HG03097 (cell line): ENCODE results near the gene IGFBP6.

Experiments used
- ATAC-seq: cut with Tn5 transposase; IDR thresholded peaks from one replicate; pipeline ENCODE4 v1.9.1; 2021; ENCODE audit not compliant: unreplicated experiment, low FRiP score

IGFBP6 gene

GRCh38 chr12:53069621-53070410, 27.7 kb upstream of the IGFBP6 start:
- ATAC-seq = no peak

DNA sequence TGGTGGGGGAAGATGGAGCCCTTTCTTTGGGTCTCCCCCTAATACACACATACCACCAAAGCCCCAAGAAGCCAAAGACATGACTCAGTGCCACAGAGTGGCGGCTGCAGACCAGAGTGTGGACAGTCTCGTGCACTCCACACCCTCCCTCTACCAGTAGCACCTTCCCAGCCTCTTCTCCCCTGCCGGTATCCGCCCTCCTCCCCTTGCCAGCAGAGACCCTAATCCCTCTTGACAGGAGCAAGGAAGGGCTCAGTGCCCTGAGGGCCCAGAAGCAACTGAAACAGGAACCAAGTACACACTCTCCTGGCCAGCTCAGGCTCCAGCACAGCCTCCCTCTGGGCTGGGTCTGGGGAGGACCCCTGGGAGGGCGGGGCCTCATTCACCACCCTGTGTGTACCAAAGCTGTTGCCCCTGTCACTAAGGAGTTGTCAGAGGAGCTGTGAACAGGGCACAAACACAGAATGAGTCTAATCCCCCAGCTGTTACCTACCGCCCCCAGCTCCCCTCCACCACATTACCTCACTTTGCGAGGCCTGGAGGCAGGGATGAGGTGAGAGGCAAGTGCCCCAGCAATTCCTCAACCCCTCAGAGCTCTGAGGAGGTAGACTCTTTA, 26.5 kb upstream of the IGFBP6 start:
- no peak for ATAC-seq

- no peak for ATAC-seq
Observed at GRCh38 chr12:53071591-53072551, 25.6 kb upstream of the IGFBP6 start.

DNA sequence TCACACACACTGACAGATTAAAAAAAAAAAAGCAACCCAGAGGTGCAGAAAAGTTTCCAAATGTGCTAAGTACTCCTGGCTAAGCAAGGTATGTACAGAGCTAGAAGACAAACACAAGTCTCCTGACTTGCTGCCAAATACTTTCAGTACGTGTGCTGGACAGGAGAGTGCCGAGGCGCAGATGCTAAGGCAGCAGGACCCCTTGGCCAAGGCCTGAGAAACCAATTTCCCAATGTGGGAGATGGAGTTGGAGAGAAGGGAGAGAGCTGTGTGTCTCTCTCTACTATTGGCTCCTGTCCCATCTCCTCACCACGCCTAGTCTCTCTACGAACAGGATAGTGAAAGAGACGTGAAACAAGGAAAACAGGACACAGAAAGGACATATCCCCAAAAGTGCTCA, 23.6 kb upstream of the IGFBP6 start:
- ATAC-seq = no peak

- no peak for ATAC-seq
Observed at GRCh38 chr12:53074283-53074998, 23.0 kb upstream of the IGFBP6 start.

DNA sequence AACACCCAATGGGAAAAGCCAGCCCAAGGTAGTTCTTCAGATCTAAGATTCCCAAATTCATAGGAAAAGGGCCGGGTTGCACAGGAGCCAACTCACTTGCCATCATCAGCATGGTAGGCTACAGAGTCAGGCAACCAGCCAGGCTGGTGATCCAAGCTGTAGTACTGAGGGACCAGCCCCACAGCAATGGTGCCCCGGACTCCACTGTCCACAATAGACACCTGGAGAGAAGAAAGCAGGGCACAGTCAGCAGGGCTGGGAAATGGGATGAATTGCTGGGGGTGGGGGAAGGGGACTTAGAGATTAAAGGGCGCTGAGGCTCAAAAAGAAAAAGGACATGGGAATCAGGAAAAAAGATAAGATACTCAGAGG, 22.5 kb upstream of the IGFBP6 start:
- ATAC-seq = no peak

- ATAC-seq = no peak
Observed at GRCh38 chr12:53076461-53076860, 21.0 kb upstream of the IGFBP6 start.

- ATAC-seq = no peak
Observed at GRCh38 chr12:53077030-53077429, 20.4 kb upstream of the IGFBP6 start.

- peak; percentile 14 for ATAC-seq
Observed at GRCh38 chr12:53078425-53079225, 18.8 kb upstream of the IGFBP6 start.

DNA sequence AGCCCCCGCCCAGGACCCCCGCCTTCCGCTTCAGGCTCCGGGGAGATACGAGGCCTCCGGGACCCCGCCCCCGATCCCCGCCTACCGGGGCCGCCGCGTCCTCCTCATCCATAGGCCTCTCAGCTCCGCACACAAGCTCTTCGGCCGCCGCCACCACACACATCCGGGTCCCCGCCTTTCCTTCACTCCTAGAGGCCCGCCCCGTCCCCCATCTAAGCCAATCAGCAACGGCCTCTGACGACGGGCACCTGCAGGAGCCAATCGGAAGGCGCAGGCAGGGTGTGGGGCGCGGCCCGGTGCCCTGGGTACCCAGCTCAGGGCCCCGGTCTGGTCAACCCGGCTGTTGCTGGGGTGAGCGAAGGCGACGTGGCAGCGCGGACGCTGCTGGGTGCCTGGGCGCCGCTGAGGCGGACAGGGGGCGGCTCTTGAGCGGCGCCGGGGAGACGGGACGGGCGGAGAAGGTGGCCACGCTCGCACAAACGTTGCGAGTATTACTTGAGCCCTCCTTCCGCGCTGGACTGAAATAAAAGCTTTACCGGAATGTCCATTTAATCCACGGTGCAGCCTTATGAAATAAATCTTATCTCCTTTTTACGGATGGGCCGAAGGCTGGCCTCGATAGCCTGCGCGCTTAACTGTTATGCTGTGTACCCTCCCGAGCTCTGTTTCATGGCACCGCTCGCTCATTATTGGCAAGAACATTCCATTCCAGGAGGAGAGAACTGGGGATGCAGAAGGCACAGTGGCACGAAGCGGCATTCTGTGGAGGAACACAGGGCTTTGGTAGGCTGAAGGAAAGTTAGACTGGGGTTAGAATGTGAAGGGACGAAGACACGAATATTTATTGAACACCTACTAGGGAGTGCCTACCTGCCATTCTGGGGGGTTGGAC, 18.0 kb upstream of the IGFBP6 start, which contains the start of gene SPRYD3:
TSS of gene SPRYD3 (minus strand) at position 165 of the 892 bp plus-strand sequence. CDS start at position 108, 57 bp downstream.
- peak; percentile 96 for ATAC-seq

DNA sequence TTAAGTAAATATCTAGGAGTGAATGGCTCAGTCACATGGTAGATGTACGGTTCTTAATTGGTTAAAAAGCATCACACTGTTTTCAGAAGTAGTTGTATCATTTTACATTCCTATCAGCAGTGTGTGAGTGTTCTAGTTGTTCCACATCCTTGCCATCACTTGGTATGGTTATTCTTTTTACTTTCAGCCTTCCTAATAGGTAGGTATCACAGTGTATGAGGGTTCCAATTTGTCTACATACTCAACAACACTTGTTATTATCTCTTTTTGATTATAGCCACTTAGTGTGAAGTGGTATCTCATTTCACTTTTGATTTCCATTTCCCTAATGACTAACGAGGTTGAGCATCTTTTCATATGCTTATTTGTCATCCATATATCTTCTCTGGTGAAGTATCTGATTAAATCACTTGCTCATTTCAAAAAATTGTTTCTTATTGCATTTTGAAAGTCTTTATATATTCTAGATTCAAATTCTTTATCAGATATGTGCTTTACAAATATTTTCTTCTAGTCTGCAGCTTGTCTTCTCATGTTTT, 14.8 kb upstream of the IGFBP6 start:
- no peak for ATAC-seq

- no peak for ATAC-seq
Observed at GRCh38 chr12:53086361-53086760, 11.1 kb upstream of the IGFBP6 start.

- ATAC-seq = no peak
Observed at GRCh38 chr12:53090105-53090504, 7.4 kb upstream of the IGFBP6 start.

GRCh38 chr12:53090554-53090953, 6.9 kb upstream of the IGFBP6 start:
- no peak for ATAC-seq

DNA sequence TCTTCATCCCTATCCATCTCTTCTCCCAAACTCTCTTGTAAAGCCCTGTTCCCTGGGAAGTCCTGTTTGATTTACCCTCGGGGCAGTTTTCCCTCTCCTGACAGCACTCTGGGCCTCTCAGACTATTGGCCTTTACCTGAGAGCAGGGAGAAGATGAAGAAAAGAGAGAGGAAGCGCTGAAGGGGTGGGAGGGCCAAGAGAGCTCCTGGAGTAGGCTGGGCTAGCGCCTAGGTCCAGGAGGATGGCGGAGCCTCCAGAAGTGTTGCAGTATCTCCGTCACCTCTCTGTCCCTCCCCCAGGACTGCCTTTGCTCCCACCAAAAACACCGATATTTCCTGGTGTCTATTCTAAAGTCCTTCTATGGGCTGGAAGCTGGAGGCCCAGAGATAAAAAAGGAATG, 5.7 kb upstream of the IGFBP6 start:
- ATAC-seq = no peak

DNA sequence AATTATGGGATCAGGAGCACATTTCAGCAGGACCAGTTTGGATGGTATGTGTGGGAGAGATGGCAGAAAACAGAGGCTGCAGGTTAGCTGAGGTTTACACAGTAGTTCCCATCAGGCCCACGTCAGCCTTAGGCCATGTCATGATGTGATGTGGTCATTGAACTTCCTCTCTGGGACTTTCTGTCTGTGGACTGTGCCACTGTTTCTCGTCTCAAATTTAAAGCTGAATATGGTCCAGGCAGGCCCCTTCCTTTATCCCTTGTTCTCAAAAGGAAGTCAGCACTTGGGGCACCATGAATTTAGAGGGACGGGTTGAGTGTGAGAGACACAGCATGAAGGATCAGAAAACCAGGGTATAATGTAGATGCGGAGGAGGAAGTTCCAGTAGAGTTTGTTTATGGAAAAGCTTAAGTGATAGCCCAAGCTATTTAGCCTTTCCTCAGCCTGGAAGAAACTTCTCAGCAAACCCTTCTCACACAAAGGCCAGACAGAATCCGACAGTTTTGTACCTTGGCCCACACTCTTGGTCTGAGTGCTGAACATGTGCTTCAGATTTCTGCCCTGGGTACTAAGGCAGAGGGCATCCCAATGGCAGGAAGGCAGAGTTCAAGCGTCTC, 3.6 kb upstream of the IGFBP6 start:
- no peak for ATAC-seq

DNA sequence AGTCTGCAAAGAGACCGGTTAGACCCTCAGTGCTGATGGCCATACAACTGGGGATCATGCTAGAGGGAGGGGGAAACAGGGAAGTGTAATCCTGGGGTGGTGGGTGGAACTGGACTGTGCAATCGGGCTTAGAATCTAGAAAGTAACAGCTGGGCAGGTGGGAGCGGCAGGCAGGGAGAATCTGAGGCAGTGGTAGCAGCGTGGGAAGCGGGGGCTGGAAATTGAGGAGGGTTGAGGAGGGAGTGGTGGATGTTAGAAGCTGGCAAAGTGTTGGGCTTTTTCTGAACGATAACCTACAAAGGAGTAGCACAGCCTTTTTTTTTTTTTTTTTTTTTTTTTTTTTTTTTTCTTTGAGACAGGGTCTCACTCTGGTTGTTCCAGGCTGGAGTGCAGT, 3.1 kb upstream of the IGFBP6 start:
- no peak for ATAC-seq
